ENCODE measurements around the gene C10orf143. TPM values are rescaled to one million over a fixed set of nuclear protein-coding genes. Genes with fewer than 3 reads are reported as not detected.

Gene C10orf143
- total and polyA plus RNA-seq, 2 of the 4 experiments (the other 2 are of a cell fraction): 0.36 to 0.60 TPM

- intact Hi-C loops (cut with micrococcal nuclease) (loop anchor here (1.0 kb wide), 1 partner anchor 25 kb away; no protein-coding TSS in a partner anchor), in situ Hi-C loops (cut with MboI; ENCODE audit: low sequenced_read_pairs) (no loop called here), dilution Hi-C loops (cut with HindIII; ENCODE audit: low sequenced_read_pairs, unreplicated experiment) (no loop called here)
- no peaks in the 10 kb centered on the region for H3K9me3 ChIP-seq (ENCODE audit: control insufficient read depth, insufficient read depth, low read length)
- BruUV-seq (replicated peaks): no TSS peak
- H2BK15ac ChIP-seq (ENCODE audit: low read depth, low read length): no peak within 1 kb of the TSS; the same call in 2 of the 3 replicates
- peak within 1 kb of the TSS; percentile 86 for H3K27ac ChIP-seq (ENCODE audit: insufficient read depth, low read length)
- ChIA-PET POLR2A (ENCODE audit: unreplicated experiment) (interaction anchor here (1.1 kb wide), 1 partner anchor 26 kb away, joined by 8 read pairs; the partner anchor contains the start of gene C10orf143), CTCF (no interaction called here)
- no peak within 1 kb of the TSS; the same call in 1 of the 2 replicates for H3K18ac ChIP-seq (ENCODE audit: low read depth, low read length)
- H3K56ac ChIP-seq (ENCODE audit: extremely low read depth, insufficient read depth, low read length): peak within 1 kb of the TSS; percentile 4; the same call in 1 of the 2 replicates
- H3K14ac ChIP-seq (replicated peaks; ENCODE audit: low read depth, low read length): peak within 1 kb of the TSS; percentile 86; the same call in 1 of the 2 replicates
- H4K8ac ChIP-seq (ENCODE audit: low read depth in 2 of 2, low read length in 2 of 2): peak within 1 kb of the TSS; percentile 84 to 93; a peak in 3 of 4 replicates
- peak within 1 kb of the TSS; percentile 91 for H2AFZ ChIP-seq (replicated peaks; ENCODE audit: low read length, poor library complexity)
- peaks cover 8 to 22% of the 10 kb centered on the region in 2 experiments; a peak in 3 of 4 replicates for H3K79me1 ChIP-seq (ENCODE audit: low read depth in 1 of 2, low read length in 2 of 2)
- no peak within 1 kb of the TSS for H2BK20ac ChIP-seq (ENCODE audit: low read depth, low read length)
- H3K36me3 ChIP-seq (ENCODE audit: control insufficient read depth, insufficient read depth, low read length): no peaks in the 10 kb centered on the region
- H3K9ac ChIP-seq (ENCODE audit: low read depth, low read length): peak within 1 kb of the TSS; percentile 87
- H2AK9ac ChIP-seq (replicated peaks; ENCODE audit: low read depth, low read length, poor library complexity): peak within 1 kb of the TSS; percentile 94
- peaks cover 9% of the 10 kb centered on the region; the same call in 1 of the 2 replicates for H3K9me1 ChIP-seq (ENCODE audit: insufficient read depth, low read length)
- WGBS, 2 experiments (ENCODE audit: extremely low coverage in 2 of 2, insufficient read length in 1 of 2): 0% methylated on average over 42 of the region's 96 CpGs; no CpG with 5 or more reads in 1 of the 2 experiments
- peak within 1 kb of the TSS; percentile 12; the same call in 1 of the 2 replicates for H2BK120ac ChIP-seq (ENCODE audit: low read depth, low read length)
- peaks cover 13% of the 10 kb centered on the region for H3K4me1 ChIP-seq (ENCODE audit: control insufficient read depth, insufficient read depth, low read length)
- peak within 1 kb of the TSS; percentile 48 for H2BK5ac ChIP-seq (ENCODE audit: low read depth, low read length, poor library complexity, severe bottlenecking)
- peak within 1 kb of the TSS; percentile 69; the same call in 1 of the 2 replicates for H3K23ac ChIP-seq (ENCODE audit: low read depth, low read length)
- peak within 1 kb of the TSS; percentile 80 for H3K4me3 ChIP-seq (ENCODE audit: insufficient read depth, low read depth, low read length)
- peaks cover 31% of the 10 kb centered on the region for H4K20me1 ChIP-seq (ENCODE audit: insufficient read depth, low read length)
- ATAC-seq (ENCODE audit: low read depth) (peak; percentile 96), DNase-seq (peak; percentile 71)
- H2AK5ac ChIP-seq (ENCODE audit: low read depth, low read length): peak within 1 kb of the TSS; percentile 45; the same call in 1 of the 2 replicates
- peak within 1 kb of the TSS; percentile 69 for H3K4ac ChIP-seq (ENCODE audit: low read depth, low read length)
- H4K5ac ChIP-seq (ENCODE audit: low read depth, low read length): peak within 1 kb of the TSS; percentile 27
- 0 out of 2 replicates have a peak within 1 kb of the TSS, but pooled peaks have one; percentile 39 for H4K91ac ChIP-seq (ENCODE audit: insufficient read depth, low read depth, low read length)
- H3K27me3 ChIP-seq (ENCODE audit: control insufficient read depth, insufficient read depth, low read length): no peaks in the 10 kb centered on the region
- peak within 1 kb of the TSS; percentile 93 for H3K4me2 ChIP-seq (ENCODE audit: low read depth, low read length)
- TF ChIP-seq SMC3 (IDR thresholded peaks at IDR 0.05; ENCODE audit: low read depth, low read length) (peak; percentile 9; the same call in 1 of the 2 replicates), RFX5 (IDR thresholded peaks at IDR 0.05; ENCODE audit: low read depth, low read length) (no peak), POLR2A (IDR thresholded peaks at IDR 0.05; ENCODE audit: low read depth, low read length) (peak; percentile 81), MAZ (IDR thresholded peaks at IDR 0.05; ENCODE audit: borderline replicate concordance, low read depth, low read length) (peak; percentile 92; the same call in 1 of the 2 replicates), FOS (IDR thresholded peaks at IDR 0.05; ENCODE audit: low read depth, low read length) (no peak), MAFK (IDR thresholded peaks at IDR 0.05; ENCODE audit: low read depth, low read length) (no peak), CTCF (conservative IDR thresholded peaks at IDR 0.05; ENCODE audit: low read depth, low read length) (no peak), ELK1 (IDR thresholded peaks at IDR 0.05; ENCODE audit: borderline replicate concordance, low read depth, low read length) (no peak), BHLHE40 (IDR thresholded peaks at IDR 0.05; ENCODE audit: low read depth, low read length) (no peak), CHD1 (IDR thresholded peaks at IDR 0.05; ENCODE audit: low read depth, low read length) (no peak), MXI1 (IDR thresholded peaks at IDR 0.05; ENCODE audit: borderline replicate concordance, low read depth, low read length) (peak; percentile 96), CEBPB (IDR thresholded peaks at IDR 0.05; ENCODE audit: low read depth, low read length) (no peak), RCOR1 (IDR thresholded peaks at IDR 0.05; ENCODE audit: insufficient replicate concordance, low read length) (no peak), RAD21 (IDR thresholded peaks at IDR 0.05; ENCODE audit: low read length) (no peak)
Observed at GRCh38 chr10:130136226-130137089, 25.8 kb upstream of the C10orf143 start, which contains the start of gene GLRX3. Gene GLRX3, plus strand, starts transcription at chr10:130136391. Its CDS starts 30 bp downstream, at chr10:130136421.
